HEK293 (cell line): ENCODE measurements around the gene NTN3.

ENCODE experiments used
- IKZF3 ChIP-seq: fragments of 450-650 bp; IDR thresholded peaks from 2 replicates; pipeline ENCODE4 v1.5.0; 2018; ENCODE audit warnings: missing biosample characterization, mild to moderate bottlenecking, missing genetic modification characterization, moderate library complexity
- KLF8 ChIP-seq: fragments of 450-650 bp; formaldehyde crosslinking; IDR thresholded peaks from 2 replicates; pipeline ENCODE4 v1.5.1; 2016; ENCODE audit warnings: missing biosample characterization, missing genetic modification characterization
- PRDM1 ChIP-seq: fragments of 450-650 bp; formaldehyde crosslinking; IDR thresholded peaks from 2 replicates; pipeline ENCODE4; 2016; ENCODE audit warnings: missing biosample characterization, missing genetic modification characterization
- ZBTB1 ChIP-seq: fragments of 450-650 bp; formaldehyde crosslinking; IDR thresholded peaks from 2 replicates; pipeline ENCODE4 v1.5.1; 2016; ENCODE audit warnings: missing biosample characterization, missing genetic modification characterization
- ZBTB17 ChIP-seq: fragments of 450-650 bp; formaldehyde crosslinking; IDR thresholded peaks from 2 replicates; pipeline ENCODE4 v1.5.1; 2016; ENCODE audit warnings: missing biosample characterization, missing genetic modification characterization
- ZIC2 ChIP-seq: fragments of 450-650 bp; formaldehyde crosslinking; IDR thresholded peaks from 2 replicates; pipeline ENCODE4 v1.5.1; 2016; ENCODE audit warnings: missing biosample characterization, missing genetic modification characterization
- ZNF10 ChIP-seq: fragments of 450-650 bp; formaldehyde crosslinking; IDR thresholded peaks from 2 replicates; pipeline ENCODE4 v1.5.1; 2017; ENCODE audit warnings: missing biosample characterization, missing genetic modification characterization
- ZNF112 ChIP-seq: fragments of 450-650 bp; formaldehyde crosslinking; IDR thresholded peaks from 2 replicates; pipeline ENCODE4 v1.5.0; 2017; ENCODE audit warnings: missing biosample characterization, missing genetic modification characterization
- ZNF133 ChIP-seq: fragments of 450-650 bp; formaldehyde crosslinking; IDR thresholded peaks from 2 replicates; pipeline ENCODE4 v1.5.1; 2016; ENCODE audit warnings: missing biosample characterization, missing genetic modification characterization
- ZNF157 ChIP-seq: fragments of 450-650 bp; formaldehyde crosslinking; IDR thresholded peaks from 2 replicates; pipeline ENCODE4 v1.5.1; 2016; ENCODE audit warnings: missing biosample characterization, missing genetic modification characterization
- ZNF175 ChIP-seq: fragments of 450-650 bp; formaldehyde crosslinking; IDR thresholded peaks from 2 replicates; pipeline ENCODE4 v1.5.1; 2016; ENCODE audit warnings: missing biosample characterization, missing genetic modification characterization
- ZNF19 ChIP-seq: fragments of 450-650 bp; formaldehyde crosslinking; IDR thresholded peaks from 2 replicates; pipeline ENCODE4; 2016; ENCODE audit warnings: missing biosample characterization, missing genetic modification characterization, low read depth
- ZNF223 ChIP-seq: fragments of 450-650 bp; formaldehyde crosslinking; IDR thresholded peaks from 2 replicates; pipeline ENCODE4 v1.5.1; 2016; ENCODE audit warnings: missing biosample characterization, missing genetic modification characterization
- ZNF266 ChIP-seq: fragments of 450-650 bp; formaldehyde crosslinking; IDR thresholded peaks from 2 replicates; pipeline ENCODE4 v1.5.1; 2016; ENCODE audit warnings: missing biosample characterization, missing genetic modification characterization, low read depth
- ZNF311 ChIP-seq: fragments of 450-650 bp; formaldehyde crosslinking; IDR thresholded peaks from 2 replicates; pipeline ENCODE4 v1.5.1; 2017; ENCODE audit warnings: missing biosample characterization, missing genetic modification characterization, borderline replicate concordance
- ZNF341 ChIP-seq: fragments of 450-650 bp; formaldehyde crosslinking; IDR thresholded peaks from 2 replicates; pipeline ENCODE4; 2016; ENCODE audit warnings: low read depth, missing biosample characterization, missing genetic modification characterization
- ZNF571 ChIP-seq: fragments of 450-650 bp; formaldehyde crosslinking; IDR thresholded peaks from 2 replicates; pipeline ENCODE4 v1.5.0; 2017; ENCODE audit warnings: missing biosample characterization, missing genetic modification characterization
- ZNF600 ChIP-seq: fragments of 450-650 bp; formaldehyde crosslinking; IDR thresholded peaks from 2 replicates; pipeline ENCODE4 v1.5.1; 2016; ENCODE audit warnings: missing biosample characterization, missing genetic modification characterization
- ZNF707 ChIP-seq: fragments of 450-650 bp; formaldehyde crosslinking; IDR thresholded peaks from 2 replicates; pipeline ENCODE4 v1.5.1; 2016; ENCODE audit warnings: missing biosample characterization, missing genetic modification characterization
- ZNF76 ChIP-seq: fragments of 450-650 bp; formaldehyde crosslinking; IDR thresholded peaks from 2 replicates; pipeline ENCODE4; 2016; ENCODE audit warnings: low read depth, missing biosample characterization, missing genetic modification characterization, borderline replicate concordance
- ZNF768 ChIP-seq: fragments of 450-650 bp; formaldehyde crosslinking; IDR thresholded peaks from 2 replicates; pipeline ENCODE4 v1.5.1; 2018; ENCODE audit warnings: missing biosample characterization, mild to moderate bottlenecking, missing genetic modification characterization
- ZNF776 ChIP-seq: fragments of 450-650 bp; formaldehyde crosslinking; IDR thresholded peaks from 2 replicates; pipeline ENCODE4 v1.5.0; 2017; ENCODE audit warnings: missing biosample characterization, missing genetic modification characterization, borderline replicate concordance
- ZNF777 ChIP-seq: fragments of 450-650 bp; formaldehyde crosslinking; IDR thresholded peaks from 2 replicates; pipeline ENCODE4 v1.5.1; 2017; ENCODE audit warnings: missing biosample characterization, missing genetic modification characterization, borderline replicate concordance
- ZSCAN16 ChIP-seq: fragments of 450-650 bp; formaldehyde crosslinking; IDR thresholded peaks from 2 replicates; pipeline ENCODE4 v1.5.1; 2016; ENCODE audit warnings: missing biosample characterization, missing genetic modification characterization
- TF ChIP-seq, protein P1 (sequence below): fragments of 450-650 bp; formaldehyde crosslinking; IDR thresholded peaks from 2 replicates; pipeline ENCODE4 v1.5.1; 2016; ENCODE audit warnings: missing biosample characterization, missing genetic modification characterization
- TF ChIP-seq, protein P2 (sequence below): fragments of 450-650 bp; formaldehyde crosslinking; conservative IDR thresholded peaks from 2 replicates; pipeline ENCODE4 v1.5.1; 2016; ENCODE audit warnings: low read depth, missing biosample characterization, missing genetic modification characterization
- TF ChIP-seq, protein P3 (sequence below): fragments of 450-650 bp; formaldehyde crosslinking; IDR thresholded peaks from 2 replicates; pipeline ENCODE4 v1.5.1; 2017; ENCODE audit warnings: missing biosample characterization, missing genetic modification characterization
- TF ChIP-seq, protein P4 (sequence below): fragments of 450-650 bp; formaldehyde crosslinking; IDR thresholded peaks from 2 replicates; pipeline ENCODE4 v1.5.0; 2017; ENCODE audit warnings: missing biosample characterization, missing genetic modification characterization, borderline replicate concordance
- TF ChIP-seq, protein P5 (sequence below): fragments of 450-650 bp; formaldehyde crosslinking; IDR thresholded peaks from 2 replicates; pipeline ENCODE4 v1.5.1; 2016; ENCODE audit warnings: missing biosample characterization, missing genetic modification characterization

NTN3 gene

DNA sequence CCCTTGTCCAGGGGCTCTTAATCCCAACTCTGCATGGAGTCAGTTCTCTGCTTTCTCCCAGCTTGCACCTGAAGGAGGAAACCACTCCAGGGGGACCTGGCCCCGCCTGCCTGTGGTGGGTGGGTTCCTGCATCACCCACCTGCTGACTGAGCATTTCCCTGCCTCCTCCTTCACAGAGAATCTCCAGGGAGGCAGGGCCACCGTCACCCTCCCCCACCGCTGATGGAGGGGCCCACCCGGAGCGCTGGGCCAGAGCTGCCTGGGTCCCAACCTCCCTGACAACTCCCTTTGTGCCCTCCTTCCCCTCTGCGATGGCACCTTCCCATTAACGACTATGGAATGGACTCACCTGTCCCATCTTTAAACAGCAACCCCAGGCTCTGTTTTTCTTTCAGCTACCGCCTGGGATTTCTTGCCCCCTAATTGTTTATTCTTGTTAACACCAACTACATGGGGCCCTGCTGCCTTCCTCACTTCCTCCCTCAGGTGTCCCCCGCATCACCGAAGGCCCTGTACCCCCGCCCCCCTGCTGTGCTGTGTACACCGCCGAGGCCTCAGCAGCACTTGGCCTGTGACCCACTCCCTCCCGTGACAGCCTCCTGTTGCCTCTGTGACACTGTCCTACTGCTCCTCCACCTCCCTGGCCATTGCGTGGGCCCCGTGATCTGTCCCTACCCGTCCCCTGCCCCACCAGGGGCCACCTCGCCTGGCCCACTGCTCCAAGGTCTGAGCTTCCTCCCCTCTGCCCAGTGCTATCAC lies 12.0 kb upstream of the NTN3 start (continued):
- TF ChIP-seq, protein P1, sequence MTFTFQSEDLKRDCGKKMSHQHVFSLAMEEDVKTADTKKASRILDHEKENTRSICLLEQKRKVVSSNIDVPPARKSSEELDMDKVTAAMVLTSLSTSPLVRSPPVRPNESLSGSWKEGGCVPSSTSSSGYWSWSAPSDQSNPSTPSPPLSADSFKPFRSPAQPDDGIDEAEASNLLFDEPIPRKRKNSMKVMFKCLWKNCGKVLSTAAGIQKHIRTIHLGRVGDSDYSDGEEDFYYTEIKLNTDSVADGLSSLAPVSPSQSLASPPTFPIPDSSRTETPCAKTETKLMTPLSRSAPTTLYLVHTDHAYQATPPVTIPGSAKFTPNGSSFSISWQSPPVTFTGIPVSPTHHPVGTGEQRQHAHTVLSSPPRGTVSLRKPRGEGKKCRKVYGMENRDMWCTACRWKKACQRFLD (tag by site-specific recombination), result no peak
- TF ChIP-seq ZNF768 (no peak), ZNF175 (tag by site-specific recombination) (no peak), ZNF707 (no peak), IKZF3 (no peak), ZNF19 (tag by site-specific recombination) (no peak), ZNF112 (tag by site-specific recombination) (no peak), ZBTB17 (tag by site-specific recombination) (no peak), KLF8 (tag by site-specific recombination) (no peak), ZNF157 (no peak), ZNF133 (no peak), PRDM1 (no peak), ZNF223 (tag by site-specific recombination) (no peak), ZNF10 (no peak), ZNF777 (tag by site-specific recombination) (no peak), ZNF76 (tag by site-specific recombination) (no peak), ZNF571 (tag by site-specific recombination) (no peak), ZNF311 (no peak), ZBTB1 (tag by site-specific recombination) (no peak), ZNF600 (tag by site-specific recombination) (peak; percentile 58; the same call in 1 of the 2 replicates), ZNF266 (no peak), ZIC2 (tag by site-specific recombination) (peak; percentile 71), ZNF341 (tag by site-specific recombination) (peak; percentile 66; the same call in 1 of the 2 replicates), ZNF776 (no peak), ZSCAN16 (tag by site-specific recombination) (no peak)
- TF ChIP-seq, protein P2, sequence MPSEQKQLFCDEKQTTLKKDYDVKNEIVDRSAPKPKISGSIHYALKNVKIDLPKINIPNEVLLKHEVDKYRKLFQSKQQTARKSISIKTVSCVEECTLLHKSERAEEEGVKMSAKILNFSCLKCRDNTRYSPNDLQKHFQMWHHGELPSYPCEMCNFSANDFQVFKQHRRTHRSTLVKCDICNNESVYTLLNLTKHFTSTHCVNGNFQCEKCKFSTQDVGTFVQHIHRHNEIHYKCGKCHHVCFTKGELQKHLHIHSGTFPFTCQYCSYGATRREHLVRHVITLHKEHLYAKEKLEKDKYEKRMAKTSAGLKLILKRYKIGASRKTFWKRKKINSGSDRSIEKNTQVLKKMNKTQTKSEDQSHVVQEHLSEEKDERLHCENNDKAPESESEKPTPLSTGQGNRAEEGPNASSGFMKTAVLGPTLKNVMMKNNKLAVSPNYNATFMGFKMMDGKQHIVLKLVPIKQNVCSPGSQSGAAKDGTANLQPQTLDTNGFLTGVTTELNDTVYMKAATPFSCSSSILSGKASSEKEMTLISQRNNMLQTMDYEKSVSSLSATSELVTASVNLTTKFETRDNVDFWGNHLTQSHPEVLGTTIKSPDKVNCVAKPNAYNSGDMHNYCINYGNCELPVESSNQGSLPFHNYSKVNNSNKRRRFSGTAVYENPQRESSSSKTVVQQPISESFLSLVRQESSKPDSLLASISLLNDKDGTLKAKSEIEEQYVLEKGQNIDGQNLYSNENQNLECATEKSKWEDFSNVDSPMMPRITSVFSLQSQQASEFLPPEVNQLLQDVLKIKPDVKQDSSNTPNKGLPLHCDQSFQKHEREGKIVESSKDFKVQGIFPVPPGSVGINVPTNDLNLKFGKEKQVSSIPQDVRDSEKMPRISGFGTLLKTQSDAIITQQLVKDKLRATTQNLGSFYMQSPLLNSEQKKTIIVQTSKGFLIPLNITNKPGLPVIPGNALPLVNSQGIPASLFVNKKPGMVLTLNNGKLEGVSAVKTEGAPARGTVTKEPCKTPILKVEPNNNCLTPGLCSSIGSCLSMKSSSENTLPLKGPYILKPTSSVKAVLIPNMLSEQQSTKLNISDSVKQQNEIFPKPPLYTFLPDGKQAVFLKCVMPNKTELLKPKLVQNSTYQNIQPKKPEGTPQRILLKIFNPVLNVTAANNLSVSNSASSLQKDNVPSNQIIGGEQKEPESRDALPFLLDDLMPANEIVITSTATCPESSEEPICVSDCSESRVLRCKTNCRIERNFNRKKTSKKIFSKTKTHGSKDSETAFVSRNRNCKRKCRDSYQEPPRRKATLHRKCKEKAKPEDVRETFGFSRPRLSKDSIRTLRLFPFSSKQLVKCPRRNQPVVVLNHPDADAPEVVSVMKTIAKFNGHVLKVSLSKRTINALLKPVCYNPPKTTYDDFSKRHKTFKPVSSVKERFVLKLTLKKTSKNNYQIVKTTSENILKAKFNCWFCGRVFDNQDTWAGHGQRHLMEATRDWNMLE, result no peak
- TF ChIP-seq, protein P3, sequence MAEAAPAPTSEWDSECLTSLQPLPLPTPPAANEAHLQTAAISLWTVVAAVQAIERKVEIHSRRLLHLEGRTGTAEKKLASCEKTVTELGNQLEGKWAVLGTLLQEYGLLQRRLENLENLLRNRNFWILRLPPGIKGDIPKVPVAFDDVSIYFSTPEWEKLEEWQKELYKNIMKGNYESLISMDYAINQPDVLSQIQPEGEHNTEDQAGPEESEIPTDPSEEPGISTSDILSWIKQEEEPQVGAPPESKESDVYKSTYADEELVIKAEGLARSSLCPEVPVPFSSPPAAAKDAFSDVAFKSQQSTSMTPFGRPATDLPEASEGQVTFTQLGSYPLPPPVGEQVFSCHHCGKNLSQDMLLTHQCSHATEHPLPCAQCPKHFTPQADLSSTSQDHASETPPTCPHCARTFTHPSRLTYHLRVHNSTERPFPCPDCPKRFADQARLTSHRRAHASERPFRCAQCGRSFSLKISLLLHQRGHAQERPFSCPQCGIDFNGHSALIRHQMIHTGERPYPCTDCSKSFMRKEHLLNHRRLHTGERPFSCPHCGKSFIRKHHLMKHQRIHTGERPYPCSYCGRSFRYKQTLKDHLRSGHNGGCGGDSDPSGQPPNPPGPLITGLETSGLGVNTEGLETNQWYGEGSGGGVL (tag by site-specific recombination), result peak; percentile 45; the same call in 1 of the 2 replicates
- TF ChIP-seq, protein P4, sequence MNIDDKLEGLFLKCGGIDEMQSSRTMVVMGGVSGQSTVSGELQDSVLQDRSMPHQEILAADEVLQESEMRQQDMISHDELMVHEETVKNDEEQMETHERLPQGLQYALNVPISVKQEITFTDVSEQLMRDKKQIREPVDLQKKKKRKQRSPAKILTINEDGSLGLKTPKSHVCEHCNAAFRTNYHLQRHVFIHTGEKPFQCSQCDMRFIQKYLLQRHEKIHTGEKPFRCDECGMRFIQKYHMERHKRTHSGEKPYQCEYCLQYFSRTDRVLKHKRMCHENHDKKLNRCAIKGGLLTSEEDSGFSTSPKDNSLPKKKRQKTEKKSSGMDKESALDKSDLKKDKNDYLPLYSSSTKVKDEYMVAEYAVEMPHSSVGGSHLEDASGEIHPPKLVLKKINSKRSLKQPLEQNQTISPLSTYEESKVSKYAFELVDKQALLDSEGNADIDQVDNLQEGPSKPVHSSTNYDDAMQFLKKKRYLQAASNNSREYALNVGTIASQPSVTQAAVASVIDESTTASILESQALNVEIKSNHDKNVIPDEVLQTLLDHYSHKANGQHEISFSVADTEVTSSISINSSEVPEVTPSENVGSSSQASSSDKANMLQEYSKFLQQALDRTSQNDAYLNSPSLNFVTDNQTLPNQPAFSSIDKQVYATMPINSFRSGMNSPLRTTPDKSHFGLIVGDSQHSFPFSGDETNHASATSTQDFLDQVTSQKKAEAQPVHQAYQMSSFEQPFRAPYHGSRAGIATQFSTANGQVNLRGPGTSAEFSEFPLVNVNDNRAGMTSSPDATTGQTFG, result no peak
- TF ChIP-seq, protein P5, sequence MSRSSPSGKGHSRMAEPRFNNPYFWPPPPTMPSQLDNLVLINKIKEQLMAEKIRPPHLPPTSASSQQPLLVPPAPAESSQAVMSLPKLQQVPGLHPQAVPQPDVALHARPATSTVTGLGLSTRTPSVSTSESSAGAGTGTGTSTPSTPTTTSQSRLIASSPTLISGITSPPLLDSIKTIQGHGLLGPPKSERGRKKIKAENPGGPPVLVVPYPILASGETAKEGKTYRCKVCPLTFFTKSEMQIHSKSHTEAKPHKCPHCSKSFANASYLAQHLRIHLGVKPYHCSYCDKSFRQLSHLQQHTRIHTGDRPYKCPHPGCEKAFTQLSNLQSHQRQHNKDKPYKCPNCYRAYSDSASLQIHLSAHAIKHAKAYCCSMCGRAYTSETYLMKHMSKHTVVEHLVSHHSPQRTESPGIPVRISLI (tag by site-specific recombination), result no peak
